Measurements from ENCODE around the gene GDI1.

Gene GDI1

GRCh38 chrX:154440623-154441357, 3.8 kb downstream of the GDI1 start:
- no peak overlapping the region for H2AK5ac ChIP-seq (ENCODE audit: low read length, severe bottlenecking)
- no peak overlapping the region for H3K9ac ChIP-seq (ENCODE audit: low read length)
- peaks cover 26% of the 10 kb centered on the region for H3K4me1 ChIP-seq (ENCODE audit: control insufficient read depth, insufficient read depth, low read depth, low read length)
- H2BK120ac ChIP-seq (ENCODE audit: low read depth, low read length): no peak overlapping the region
- no peak overlapping the region for H2BK5ac ChIP-seq (ENCODE audit: low read depth, low read length, poor library complexity, severe bottlenecking)
- no peak overlapping the region for H3K27ac ChIP-seq (ENCODE audit: low read length, poor library complexity, severe bottlenecking)
- H2BK15ac ChIP-seq (ENCODE audit: low read depth, poor library complexity, severe bottlenecking): no peak overlapping the region
- WGBS: 97% methylated on average over 17 of the region's 17 CpGs
- no peak overlapping the region for H2BK12ac ChIP-seq (ENCODE audit: low read length in 2 of 2)
- no peak overlapping the region for H3K18ac ChIP-seq (ENCODE audit: low read depth in 1 of 2, low read length in 2 of 2)
- peaks cover 32 to 57% of the 10 kb centered on the region in 2 experiments for H3K36me3 ChIP-seq (ENCODE audit: control insufficient read depth in 1 of 2, insufficient read depth in 2 of 2, low read depth in 1 of 2, low read length in 2 of 2)
- no peak overlapping the region for H2AFZ ChIP-seq (ENCODE audit: low read depth, low read length)
- H3K9me3 ChIP-seq (ENCODE audit: control insufficient read depth, low read length): no peaks in the 10 kb centered on the region
- H3K4ac ChIP-seq (ENCODE audit: low read depth in 1 of 2, low read length in 2 of 2): no peak overlapping the region
- H4K8ac ChIP-seq (ENCODE audit: low read length): no peak overlapping the region
- peaks cover 4% of the 10 kb centered on the region for H3K79me1 ChIP-seq (replicated peaks; ENCODE audit: low read length, poor library complexity, severe bottlenecking)
- no peak for DNase-seq
- H4K91ac ChIP-seq (ENCODE audit: low read length): no peak overlapping the region
- H3K23ac ChIP-seq (ENCODE audit: low read length in 2 of 2): no peak overlapping the region
- no peak overlapping the region for H3K4me3 ChIP-seq (ENCODE audit: insufficient read depth in 1 of 2, low read depth in 1 of 2, low read length in 2 of 2)
- H3K14ac ChIP-seq (ENCODE audit: low read length in 2 of 2): no peak overlapping the region
- H3K27me3 ChIP-seq (ENCODE audit: control insufficient read depth in 1 of 2, insufficient read depth in 1 of 2, low read length in 2 of 2): no peaks in the 10 kb centered on the region
- no peak overlapping the region for H3K4me2 ChIP-seq (ENCODE audit: low read length, poor library complexity, severe bottlenecking)

- 98% methylated on average over 7 of the region's 11 CpGs for WGBS
- H3K23ac ChIP-seq (ENCODE audit: low read length in 2 of 2): no peak overlapping the region
Measured at GRCh38 chrX:154441564-154441963, 4.6 kb downstream of the GDI1 start.

GRCh38 chrX:154441984-154442707, 5.2 kb downstream of the GDI1 start:
- no peak overlapping the region for H3K14ac ChIP-seq (ENCODE audit: low read length in 2 of 2)
- no peak overlapping the region for H3K4ac ChIP-seq (ENCODE audit: low read depth in 1 of 2, low read length in 2 of 2)
- no peaks in the 10 kb centered on the region for H3K27me3 ChIP-seq (ENCODE audit: control insufficient read depth in 1 of 2, insufficient read depth in 1 of 2, low read length in 2 of 2)
- no peak overlapping the region for H2AFZ ChIP-seq (ENCODE audit: low read depth, low read length)
- H2BK12ac ChIP-seq (ENCODE audit: low read length in 2 of 2): no peak overlapping the region
- H4K8ac ChIP-seq (ENCODE audit: low read length): peak overlapping the region; percentile 15
- H2BK5ac ChIP-seq (ENCODE audit: low read depth, low read length, poor library complexity, severe bottlenecking): no peak overlapping the region
- H3K4me2 ChIP-seq (ENCODE audit: low read length, poor library complexity, severe bottlenecking): no peak overlapping the region
- peaks cover 42 to 65% of the 10 kb centered on the region in 2 experiments for H3K36me3 ChIP-seq (ENCODE audit: control insufficient read depth in 1 of 2, insufficient read depth in 2 of 2, low read depth in 1 of 2, low read length in 2 of 2)
- H2AK5ac ChIP-seq (ENCODE audit: low read length, severe bottlenecking): no peak overlapping the region
- H3K79me1 ChIP-seq (replicated peaks; ENCODE audit: low read length, poor library complexity, severe bottlenecking): peaks cover 8% of the 10 kb centered on the region
- no peak overlapping the region for H3K9ac ChIP-seq (ENCODE audit: low read length)
- no peak overlapping the region for H3K23ac ChIP-seq (ENCODE audit: low read length in 2 of 2)
- H3K4me1 ChIP-seq (ENCODE audit: control insufficient read depth, insufficient read depth, low read depth, low read length): peaks cover 33% of the 10 kb centered on the region
- H3K9me3 ChIP-seq (ENCODE audit: control insufficient read depth, low read length): no peaks in the 10 kb centered on the region
- no peak overlapping the region for H3K4me3 ChIP-seq (ENCODE audit: insufficient read depth in 1 of 2, low read depth in 1 of 2, low read length in 2 of 2)
- H3K18ac ChIP-seq (ENCODE audit: low read depth in 1 of 2, low read length in 2 of 2): no peak overlapping the region
- 95% methylated on average over 20 of the region's 21 CpGs for WGBS
- H3K27ac ChIP-seq (ENCODE audit: low read length, poor library complexity, severe bottlenecking): no peak overlapping the region
- H2BK120ac ChIP-seq (ENCODE audit: low read depth, low read length): no peak overlapping the region
- H2BK15ac ChIP-seq (ENCODE audit: low read depth, poor library complexity, severe bottlenecking): no peak overlapping the region
- DNase-seq: no peak
- H4K91ac ChIP-seq (ENCODE audit: low read length): no peak overlapping the region

More at GRCh38 chrX:154441564-154441963, 4.6 kb downstream of the GDI1 start:
- Histone ChIP-seq H3K4ac (ENCODE audit: low read depth in 1 of 2, low read length in 2 of 2) (no peak overlapping the region), H2AK5ac (ENCODE audit: low read length, severe bottlenecking) (no peak overlapping the region), H3K4me1 (ENCODE audit: control insufficient read depth, insufficient read depth, low read depth, low read length) (peaks cover 31% of the 10 kb centered on the region), H2BK15ac (ENCODE audit: low read depth, poor library complexity, severe bottlenecking) (no peak overlapping the region), H2BK12ac (ENCODE audit: low read length in 2 of 2) (no peak overlapping the region), H3K36me3 (ENCODE audit: control insufficient read depth in 1 of 2, insufficient read depth in 2 of 2, low read depth in 1 of 2, low read length in 2 of 2) (peaks cover 36 to 59% of the 10 kb centered on the region in 2 experiments), H3K4me2 (ENCODE audit: low read length, poor library complexity, severe bottlenecking) (no peak overlapping the region), H2BK120ac (ENCODE audit: low read depth, low read length) (no peak overlapping the region), H2BK5ac (ENCODE audit: low read depth, low read length, poor library complexity, severe bottlenecking) (no peak overlapping the region), H3K27ac (ENCODE audit: low read length, poor library complexity, severe bottlenecking) (no peak overlapping the region), H3K9ac (ENCODE audit: low read length) (no peak overlapping the region), H3K14ac (ENCODE audit: low read length in 2 of 2) (no peak overlapping the region), H4K91ac (ENCODE audit: low read length) (no peak overlapping the region), H4K8ac (ENCODE audit: low read length) (no peak overlapping the region), H3K18ac (ENCODE audit: low read depth in 1 of 2, low read length in 2 of 2) (no peak overlapping the region), H3K4me3 (ENCODE audit: insufficient read depth in 1 of 2, low read depth in 1 of 2, low read length in 2 of 2) (no peak overlapping the region), H3K27me3 (ENCODE audit: control insufficient read depth in 1 of 2, insufficient read depth in 1 of 2, low read length in 2 of 2) (no peaks in the 10 kb centered on the region), H3K9me3 (ENCODE audit: control insufficient read depth, low read length) (no peaks in the 10 kb centered on the region), H2AFZ (ENCODE audit: low read depth, low read length) (no peak overlapping the region), H3K79me1 (replicated peaks; ENCODE audit: low read length, poor library complexity, severe bottlenecking) (peaks cover 5% of the 10 kb centered on the region)
- no peak for DNase-seq

- Histone ChIP-seq H3K4me1 (ENCODE audit: control insufficient read depth, insufficient read depth, low read depth, low read length) (peaks cover 29% of the 10 kb centered on the region), H3K4me2 (ENCODE audit: low read length, poor library complexity, severe bottlenecking) (peak overlapping the region; percentile 72), H2BK120ac (ENCODE audit: low read depth, low read length) (no peak overlapping the region), H3K4ac (ENCODE audit: low read depth in 1 of 2, low read length in 2 of 2) (peak overlapping the region in 1 of 2 experiments; percentile 84), H4K8ac (ENCODE audit: low read length) (peak overlapping the region; percentile 54), H3K27me3 (ENCODE audit: control insufficient read depth in 1 of 2, insufficient read depth in 1 of 2, low read length in 2 of 2) (no peaks in the 10 kb centered on the region), H2BK12ac (ENCODE audit: low read length in 2 of 2) (no peak overlapping the region), H2AK5ac (ENCODE audit: low read length, severe bottlenecking) (no peak overlapping the region), H2BK5ac (ENCODE audit: low read depth, low read length, poor library complexity, severe bottlenecking) (no peak overlapping the region), H3K23ac (ENCODE audit: low read length in 2 of 2) (no peak overlapping the region), H3K9me3 (ENCODE audit: control insufficient read depth, low read length) (no peaks in the 10 kb centered on the region), H3K14ac (ENCODE audit: low read length in 2 of 2) (no peak overlapping the region), H3K9ac (ENCODE audit: low read length) (peak overlapping the region; percentile 81), H3K4me3 (ENCODE audit: insufficient read depth in 1 of 2, low read depth in 1 of 2, low read length in 2 of 2) (peak overlapping the region; percentile 35 to 61), H4K91ac (ENCODE audit: low read length) (peak overlapping the region; percentile 70), H2BK15ac (ENCODE audit: low read depth, poor library complexity, severe bottlenecking) (no peak overlapping the region), H3K36me3 (ENCODE audit: control insufficient read depth in 1 of 2, insufficient read depth in 2 of 2, low read depth in 1 of 2, low read length in 2 of 2) (peaks cover 55 to 78% of the 10 kb centered on the region in 2 experiments), H3K27ac (ENCODE audit: low read length, poor library complexity, severe bottlenecking) (peak overlapping the region; percentile 47), H2AFZ (ENCODE audit: low read depth, low read length) (no peak overlapping the region), H3K79me1 (replicated peaks; ENCODE audit: low read length, poor library complexity, severe bottlenecking) (peaks cover 10% of the 10 kb centered on the region), H3K18ac (ENCODE audit: low read depth in 1 of 2, low read length in 2 of 2) (peak overlapping the region in 1 of 2 experiments; percentile 69)
- whole genome bisulfite sequencing: 12% methylated on average over 5 of the region's 10 CpGs
- peak; percentile 7 for DNase-seq
Measured at GRCh38 chrX:154443479-154443910, 6.5 kb downstream of the GDI1 start.

Data from mesenchymal stem cell (in vitro differentiated cells and primary cell).